SK-N-MC (cell line): ENCODE data around the gene AFAP1.

Source experiments
- DNase-seq: peaks from one replicate; pipeline ENCODE4 v3.0.0-alpha.2; 2011; ENCODE audit warnings: low read depth, low spot score
- H3K27ac ChIP-seq: fragments of 200-600 bp; sonication (generic); 2 replicates; pipeline ENCODE4 v1.5.1; 2016; ENCODE audit warnings: mixed run types
- H3K36me3 ChIP-seq: fragments of 200-600 bp; sonication (generic); 2 replicates; pipeline ENCODE4 v1.6.1; 2017; ENCODE audit warnings: antibody characterized with exemption, low read length, mixed read lengths; ENCODE audit not compliant: insufficient read depth
- H3K4me3 ChIP-seq: fragments of 200-600 bp; sonication (generic); 2 replicates; pipeline ENCODE4 v1.5.1; 2016
- H3K9ac ChIP-seq: fragments of 200-600 bp; sonication (generic); 2 replicates; pipeline ENCODE4 v1.8.0; 2017; ENCODE audit warnings: mixed run types, mixed read lengths; ENCODE audit not compliant: insufficient read length
- H3K9me3 ChIP-seq: fragments of 200-600 bp; sonication (generic); 2 replicates; pipeline ENCODE4 v1.6.1; 2017; ENCODE audit warnings: low read depth, mild to moderate bottlenecking, antibody characterized with exemption, low read length, moderate library complexity, mixed read lengths
- EZH2 ChIP-seq: fragments of 200-600 bp; sonication (generic); IDR thresholded peaks from one replicate; pipeline ENCODE4 v1.6.1; 2017; ENCODE audit warnings: antibody characterized with exemption
- FOXP2 ChIP-seq: optimal IDR thresholded peaks from 2 replicates; pipeline ENCODE3; 2011; ENCODE audit warnings: mild to moderate bottlenecking, moderate library complexity; ENCODE audit not compliant: insufficient read depth; ENCODE audit errors: extremely low read length, control extremely low read depth
- POLR2AphosphoS5 ChIP-seq: IDR thresholded peaks from 2 replicates; pipeline ENCODE4 v1.6.1; 2012; ENCODE audit warnings: mild to moderate bottlenecking, low read depth, low read length, borderline replicate concordance

Gene AFAP1

GRCh38 chr4:7863911-7864681 lies 75.6 kb downstream of the AFAP1 start:
- H3K4me3 ChIP-seq = no peak overlapping the region
- no peak for TF ChIP-seq EZH2
- TF ChIP-seq POLR2AphosphoS5 = no peak
- TF ChIP-seq FOXP2 = no peak
- no peak for DNase-seq
- H3K27ac ChIP-seq = no peak overlapping the region
- no peaks in the 10 kb centered on the region for H3K9me3 ChIP-seq
- H3K36me3 ChIP-seq = no peaks in the 10 kb centered on the region
- no peak overlapping the region for H3K9ac ChIP-seq

GRCh38 chr4:7862561-7863192 lies 77.0 kb downstream of the AFAP1 start:
- Histone ChIP-seq H3K27ac (no peak overlapping the region), H3K9ac (no peak overlapping the region), H3K9me3 (no peaks in the 10 kb centered on the region), H3K4me3 (no peak overlapping the region), H3K36me3 (no peaks in the 10 kb centered on the region)
- no peak for DNase-seq
- TF ChIP-seq EZH2 (no peak), FOXP2 (no peak), POLR2AphosphoS5 (no peak)

DNA sequence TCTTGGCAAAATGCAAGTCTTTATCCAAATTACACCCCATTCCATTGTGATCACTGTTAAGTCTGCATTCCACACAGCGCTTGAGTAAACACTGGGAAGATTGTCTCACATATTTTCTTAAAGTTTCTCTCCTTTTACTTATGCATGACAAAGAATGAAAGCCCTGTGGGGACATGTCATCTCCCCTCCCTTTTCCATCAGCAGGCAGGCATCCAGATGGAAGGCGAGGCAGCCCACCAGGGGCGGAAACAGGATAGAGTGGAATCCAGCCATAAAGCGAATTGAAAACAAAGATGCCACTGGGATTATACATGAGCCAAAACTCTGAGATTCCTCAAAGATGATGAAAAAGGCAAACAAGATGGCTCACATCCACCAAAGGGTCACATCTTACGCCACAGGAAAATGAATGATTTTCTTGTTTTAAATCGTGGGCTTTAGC lies 78.2 kb downstream of the AFAP1 start:
- no peaks in the 10 kb centered on the region for H3K9me3 ChIP-seq
- H3K27ac ChIP-seq = peak overlapping the region; percentile 77
- TF ChIP-seq FOXP2 = no peak
- TF ChIP-seq POLR2AphosphoS5 = no peak
- no peak for TF ChIP-seq EZH2
- H3K4me3 ChIP-seq = peak overlapping the region; percentile 52
- DNase-seq = no peak
- H3K36me3 ChIP-seq = no peaks in the 10 kb centered on the region
- H3K9ac ChIP-seq = no peak overlapping the region

- TF ChIP-seq POLR2AphosphoS5 (no peak), EZH2 (no peak), FOXP2 (no peak)
- Histone ChIP-seq H3K27ac (peak overlapping the region; percentile 77; the same call in 1 of the 2 replicates), H3K9ac (no peak overlapping the region), H3K9me3 (no peaks in the 10 kb centered on the region), H3K4me3 (peak overlapping the region; percentile 52; the same call in 1 of the 2 replicates), H3K36me3 (no peaks in the 10 kb centered on the region)
- no peak for DNase-seq
These were observed 79.0 kb downstream of the AFAP1 start for GRCh38 chr4:7860600-7861163.

GRCh38 chr4:7859326-7859725 lies 80.3 kb downstream of the AFAP1 start:
- no peak overlapping the region for H3K9ac ChIP-seq
- H3K36me3 ChIP-seq = no peaks in the 10 kb centered on the region
- TF ChIP-seq FOXP2 (no peak), EZH2 (no peak), POLR2AphosphoS5 (no peak)
- no peak overlapping the region for H3K27ac ChIP-seq
- no peak overlapping the region for H3K4me3 ChIP-seq
- DNase-seq = no peak
- no peaks in the 10 kb centered on the region for H3K9me3 ChIP-seq

DNA sequence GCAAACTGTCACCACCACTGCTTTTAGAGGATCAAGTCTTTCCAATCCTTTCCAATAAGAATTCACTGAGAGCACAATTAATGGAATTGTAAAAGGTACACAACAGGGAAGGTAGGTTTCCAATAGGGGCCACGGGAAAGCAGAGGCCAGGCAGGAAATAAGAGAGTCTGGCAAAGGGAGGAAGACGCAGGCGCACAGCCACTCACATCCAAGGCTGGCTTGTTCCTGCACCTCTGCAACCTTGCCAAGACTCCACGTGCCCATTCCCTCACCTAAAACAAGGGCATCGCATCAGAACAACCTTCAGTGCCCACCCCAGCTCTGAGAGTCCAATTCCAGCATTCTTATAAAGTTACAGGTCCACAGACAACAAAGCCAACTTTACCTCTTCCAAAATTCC lies 81.2 kb downstream of the AFAP1 start:
- Histone ChIP-seq H3K36me3 (no peaks in the 10 kb centered on the region), H3K27ac (no peak overlapping the region), H3K9ac (no peak overlapping the region), H3K4me3 (no peak overlapping the region), H3K9me3 (no peaks in the 10 kb centered on the region)
- TF ChIP-seq EZH2 (no peak), POLR2AphosphoS5 (no peak), FOXP2 (no peak)
- DNase-seq = no peak

- H3K4me3 ChIP-seq = no peak overlapping the region
- no peak overlapping the region for H3K9ac ChIP-seq
- no peak for TF ChIP-seq EZH2
- TF ChIP-seq POLR2AphosphoS5 = no peak
- no peak for TF ChIP-seq FOXP2
- no peaks in the 10 kb centered on the region for H3K9me3 ChIP-seq
- H3K36me3 ChIP-seq = no peaks in the 10 kb centered on the region
- no peak overlapping the region for H3K27ac ChIP-seq
- no peak for DNase-seq
These were observed 81.7 kb downstream of the AFAP1 start for GRCh38 chr4:7857993-7858392.

GRCh38 chr4:7857238-7857701 lies 82.4 kb downstream of the AFAP1 start:
- no peak overlapping the region for H3K4me3 ChIP-seq
- H3K9me3 ChIP-seq = no peaks in the 10 kb centered on the region
- H3K27ac ChIP-seq = no peak overlapping the region
- H3K9ac ChIP-seq = no peak overlapping the region
- DNase-seq = no peak
- no peaks in the 10 kb centered on the region for H3K36me3 ChIP-seq
- no peak for TF ChIP-seq POLR2AphosphoS5
- TF ChIP-seq FOXP2 = no peak
- no peak for TF ChIP-seq EZH2
